Lower leg skin (tissue), 4 donors: ENCODE data around the gene SLC17A4. TPM values are rescaled to one million over a fixed set of nuclear protein-coding genes. Genes with fewer than 3 reads are reported as not detected.

ENCODE experiments used
- DNase-seq, 2 donors: peaks; one replicate each; pipeline ENCODE4 v3.0.0-alpha.2; 2019; ENCODE audit warnings: low spot score in 2 of 2
- H3K4me3 ChIP-seq: fragments of 200-600 bp; sonication (generic); 2 replicates; pipeline ENCODE4 v1.5.1; 2017; ENCODE audit warnings: mild to moderate bottlenecking, low read depth; ENCODE audit not compliant: poor library complexity, severe bottlenecking
- CTCF ChIP-seq, 3 donors: fragments of 450-650 bp; IDR thresholded peaks; one replicate each; pipeline ENCODE4 v1.5.1; 2016; ENCODE audit warnings: antibody characterized with exemption in 3 of 3, mild to moderate bottlenecking in 3 of 3, moderate library complexity in 2 of 3
- POLR2A ChIP-seq, 2 donors: fragments of 450-650 bp; IDR thresholded peaks; one replicate each; pipeline ENCODE4 v1.6.1; 2016 to 2017; ENCODE audit warnings: antibody characterized with exemption in 2 of 2, mild to moderate bottlenecking in 1 of 2, moderate library complexity in 1 of 2
- WGBS, 2 donors: methylation state at CpG; one replicate each; pipeline ENCODE4 v1.1.5; 2018; 5-methylcytosine and 5-hydroxymethylcytosine counted together
- intact Hi-C: fragments of 100-400 bp; cut with DNase I; formaldehyde crosslinking; loops from one replicate; pipeline ENCODE4 v1.15.0; 2023; ENCODE audit warnings: low total_unique reads
- total RNA-seq, 4 donors: library from RNA; depleted of rRNA; stranded (reverse); fragments of >200 nt; gene quantifications; one replicate each; pipeline ENCODE4 v1.1.0, GENCODE V29; 2016

Gene SLC17A4
- total RNA-seq, 4 donors from 2014 or later, result not detected

DNA sequence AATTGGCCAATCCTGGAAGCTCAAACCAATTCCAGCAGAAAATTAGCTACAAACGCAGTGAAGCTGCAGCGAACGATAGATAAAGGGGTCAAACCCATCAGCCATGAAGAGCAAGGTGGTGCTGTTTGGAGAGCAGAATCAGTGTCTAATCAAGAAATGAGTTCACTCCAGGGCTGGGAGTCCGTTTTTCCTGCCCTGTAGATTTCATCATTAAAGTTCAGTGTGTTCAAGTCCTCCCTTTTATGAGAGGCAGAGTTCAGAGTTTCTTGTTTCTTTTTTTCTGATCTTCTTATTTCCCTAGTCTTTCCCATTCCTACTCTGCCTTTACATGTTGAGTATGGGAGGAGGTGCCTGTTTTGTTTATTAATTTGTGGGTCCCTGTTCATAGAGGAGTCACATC lies 46.9 kb downstream of the SLC17A4 start:
- no peak overlapping the region for H3K4me3 ChIP-seq
- 74 to 78% methylated on average over 4 of the region's 4 CpGs for WGBS, 2 donors
- intact Hi-C loops, result no loop called here
- no peak for TF ChIP-seq CTCF (IDR thresholded peaks at IDR 0.05)
- TF ChIP-seq POLR2A (IDR thresholded peaks at IDR 0.05), result no peak
- DNase-seq, result no peak

DNA sequence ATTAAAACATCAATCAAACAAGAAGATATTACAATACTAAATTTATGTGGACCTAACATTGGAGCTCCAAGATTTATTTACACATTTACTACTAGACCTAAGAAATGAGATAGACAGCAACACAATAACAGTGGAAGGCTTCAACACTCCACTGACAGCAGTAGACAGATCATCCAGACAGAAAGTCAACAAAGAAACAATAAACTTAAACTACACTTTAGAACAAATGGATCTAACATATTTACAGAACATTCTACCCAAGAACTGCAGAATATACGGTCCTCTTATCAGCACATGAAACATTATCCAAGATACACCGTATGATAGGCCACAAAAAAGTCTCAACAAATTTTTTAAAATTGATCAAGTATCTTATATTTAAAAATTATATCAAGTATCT lies 50.3 kb downstream of the SLC17A4 start:
- TF ChIP-seq CTCF (IDR thresholded peaks at IDR 0.05), result no peak
- TF ChIP-seq POLR2A (IDR thresholded peaks at IDR 0.05), result no peak
- 92 to 93% methylated on average over 2 of the region's 2 CpGs for WGBS, 2 donors
- DNase-seq, result no peak
- no peak overlapping the region for H3K4me3 ChIP-seq
- intact Hi-C loops, result no loop called here

GRCh38 chr6:25815194-25815593 lies 60.7 kb downstream of the SLC17A4 start:
- TF ChIP-seq POLR2A (IDR thresholded peaks at IDR 0.05), result no peak
- no peak for TF ChIP-seq CTCF (IDR thresholded peaks at IDR 0.05)
- WGBS, 2 donors, result 54 to 62% methylated on average over 3 of the region's 3 CpGs
- H3K4me3 ChIP-seq, result no peak overlapping the region
- DNase-seq, result no peak
- intact Hi-C loops, result no loop called here

DNA sequence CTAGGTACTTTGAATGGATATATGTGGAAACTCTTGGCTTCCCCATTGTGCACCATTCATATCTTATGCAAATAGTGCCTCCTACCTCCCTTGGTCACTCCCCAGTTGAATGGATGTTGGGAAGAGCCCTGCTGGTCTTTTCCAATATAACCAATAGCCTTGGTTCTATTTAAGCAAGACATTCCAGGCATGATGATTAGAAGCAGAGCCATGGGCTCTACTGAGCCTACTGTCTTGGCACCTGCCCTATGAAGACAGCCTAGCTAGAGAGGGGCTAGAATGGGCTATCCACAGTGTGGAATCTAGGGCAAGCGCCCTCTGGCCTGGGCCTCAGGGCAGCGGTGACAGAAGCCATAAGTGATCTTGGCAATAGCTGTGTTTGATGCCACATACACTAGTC lies 61.7 kb downstream of the SLC17A4 start:
- no peak overlapping the region for H3K4me3 ChIP-seq
- no peak for TF ChIP-seq CTCF (IDR thresholded peaks at IDR 0.05)
- TF ChIP-seq POLR2A (IDR thresholded peaks at IDR 0.05), result no peak
- intact Hi-C loops, result no loop called here
- 94 to 97% methylated on average over 2 of the region's 2 CpGs for WGBS, 2 donors
- no peak for DNase-seq

DNA sequence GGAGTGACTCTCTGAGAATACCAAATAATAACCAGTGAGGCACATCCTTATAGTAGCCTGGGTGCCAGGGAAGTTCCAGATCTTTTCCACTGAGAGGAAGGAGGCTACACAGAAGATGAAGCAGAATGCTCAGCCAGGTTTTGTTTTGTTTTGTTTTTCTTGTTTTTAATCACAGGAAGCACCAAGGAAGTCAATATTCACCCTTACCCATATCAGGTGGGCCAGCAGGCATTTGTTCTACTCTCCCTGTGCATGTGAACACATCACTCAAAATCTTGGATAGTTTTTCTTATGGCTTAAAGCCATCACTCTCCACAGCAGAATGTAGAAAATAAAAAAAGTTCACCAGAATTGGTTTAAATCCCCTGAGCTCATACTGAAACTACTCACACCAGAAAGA lies 66.8 kb downstream of the SLC17A4 start:
- intact Hi-C loops, result no loop called here
- no peak for TF ChIP-seq CTCF (IDR thresholded peaks at IDR 0.05)
- no peak for TF ChIP-seq POLR2A (IDR thresholded peaks at IDR 0.05)
- no peak for DNase-seq
- no peak overlapping the region for H3K4me3 ChIP-seq

DNA sequence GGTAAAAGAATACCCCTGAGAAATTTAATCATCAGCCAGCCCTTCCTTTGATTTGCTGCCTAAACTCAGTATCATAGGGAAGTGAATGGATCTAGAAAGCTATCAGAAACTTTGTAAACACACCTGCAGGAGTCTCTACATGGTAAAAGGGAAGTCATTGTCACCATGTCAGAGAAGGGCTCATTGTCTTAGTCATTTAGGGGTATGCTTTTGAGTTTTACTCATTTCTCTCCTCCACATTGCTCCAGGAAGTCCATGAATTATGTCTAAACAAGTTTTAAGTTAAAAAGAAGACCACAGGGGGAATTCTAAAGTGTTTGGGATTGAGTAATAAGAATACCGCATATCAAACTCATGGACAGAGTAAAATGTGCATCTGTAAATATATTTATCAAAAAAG lies 74.8 kb downstream of the SLC17A4 start:
- no peak for DNase-seq
- intact Hi-C loops, result no loop called here
- TF ChIP-seq POLR2A (IDR thresholded peaks at IDR 0.05), result no peak
- no peak for TF ChIP-seq CTCF (IDR thresholded peaks at IDR 0.05)
- H3K4me3 ChIP-seq, result no peak overlapping the region
- WGBS, 2 donors, result 82 to 91% methylated on average over 1 of the region's 1 CpG
